H1 (cell line): Measurements from ENCODE around the gene PSIP1. TPM values are rescaled to one million over a fixed set of nuclear protein-coding genes. Genes with fewer than 3 reads are reported as not detected.

Source experiments
- ASH2L ChIP-seq: fragments of 200-600, 300-600 bp; sonication (generic); IDR thresholded peaks from one replicate; pipeline ENCODE4 v1.7.1; 2017; ENCODE audit warnings: low read length
- BACH1 ChIP-seq: IDR thresholded peaks from 2 replicates; pipeline ENCODE4 v1.6.1; 2012; ENCODE audit warnings: low read length, improper control_type of control experiment
- BCL11A ChIP-seq, 2 experiments: IDR thresholded peaks; one replicate each; pipeline ENCODE4 v1.6.1; 2011; ENCODE audit warnings: low read depth in 2 of 2, low read length in 2 of 2, mild to moderate bottlenecking in 2 of 2
- BRCA1 ChIP-seq: IDR thresholded peaks from 2 replicates; pipeline ENCODE4 v1.6.1; 2012; ENCODE audit warnings: low read depth, low read length, improper control_type of control experiment
- CREB1 ChIP-seq: IDR thresholded peaks from 2 replicates; pipeline ENCODE4 v1.6.1; 2012; ENCODE audit warnings: inconsistent platforms
- EP300 ChIP-seq, 2 experiments: IDR thresholded peaks; 1 replicate in 1 of 2; 2 replicates in 1 of 2; pipeline ENCODE4 v1.6.1; 2011 to 2012; ENCODE audit warnings: low read depth in 2 of 2, low read length in 2 of 2, mild to moderate bottlenecking in 2 of 2, borderline replicate concordance in 1 of 2, inconsistent platforms in 1 of 2, moderate library complexity in 1 of 2
- FOSL1 ChIP-seq: IDR thresholded peaks from 2 replicates; pipeline ENCODE4 v1.6.1; 2011; ENCODE audit warnings: mild to moderate bottlenecking, low read depth, low read length, moderate library complexity; ENCODE audit not compliant: insufficient read depth
- JUND ChIP-seq: IDR thresholded peaks from 2 replicates; pipeline ENCODE4 v1.6.1; 2011; ENCODE audit warnings: mild to moderate bottlenecking, improper control_type of control experiment, low read length
- POLR2A ChIP-seq, 2 experiments: IDR thresholded peaks; 1 replicate in 1 of 2; 2 replicates in 1 of 2; pipeline ENCODE4 v1.6.1; 2011; ENCODE audit warnings: low read depth in 2 of 2, low read length in 2 of 2, mild to moderate bottlenecking in 2 of 2; ENCODE audit errors: control extremely low read depth in 1 of 2
- RAD21 ChIP-seq, 2 experiments: IDR thresholded peaks in 1 of 2; conservative IDR thresholded peaks in 1 of 2; 2 replicates each; pipeline ENCODE4 v1.6.1; 2011; ENCODE audit warnings: low read depth in 2 of 2, low read length in 2 of 2, improper control_type of control experiment in 1 of 2, inconsistent platforms in 1 of 2, mild to moderate bottlenecking in 1 of 2, moderate library complexity in 1 of 2
- SIN3A ChIP-seq, 2 experiments: IDR thresholded peaks in 1 of 2; conservative IDR thresholded peaks in 1 of 2; 2 replicates each; pipeline ENCODE4 v1.6.1; 2011 to 2012; ENCODE audit warnings: low read length in 2 of 2, improper control_type of control experiment in 1 of 2, low read depth in 1 of 2, mild to moderate bottlenecking in 1 of 2
- SP1 ChIP-seq: IDR thresholded peaks from 2 replicates; pipeline ENCODE4 v1.6.1; 2011; ENCODE audit warnings: low read depth, low read length
- SP2 ChIP-seq: IDR thresholded peaks from 2 replicates; pipeline ENCODE4 v1.6.1; 2012; ENCODE audit warnings: mild to moderate bottlenecking, low read length, inconsistent platforms
- TAF1 ChIP-seq: IDR thresholded peaks from 2 replicates; pipeline ENCODE4 v1.6.1; 2011; ENCODE audit warnings: mild to moderate bottlenecking, low read depth, low read length
- TAF7 ChIP-seq: optimal IDR thresholded peaks from 2 replicates; pipeline ENCODE3; 2011; ENCODE audit warnings: low read depth, mild to moderate bottlenecking, inconsistent platforms, low read length, moderate library complexity, borderline replicate concordance
- polyA plus RNA-seq, 7 experiments: library from polyadenylated mRNA; depleted of rRNA in 3 of 7; stranded (reverse) in 5 of 7; unstranded in 2 of 7; fragments of >200 nt in 5 of 7; fragments of 200-250 nt in 2 of 7; gene quantifications; 1 replicate in 5 of 7; 2 replicates in 1 of 7; 4 replicates in 1 of 7; pipeline versions ENCODE4 v1.2.1 to v1.2.3, GENCODE V29; 2011 to 2013; ENCODE audit warnings: missing spikeins in 2 of 7, mixed read lengths in 2 of 7
- total RNA-seq: library from RNA; stranded (reverse); fragmentation: NEBNext Ultra II Directional; extraction: Animal tissue kit (Norgen Biotek cat#: 25700); gene quantifications from 2 replicates; pipeline ENCODE4 v1.2.1, GENCODE V29; 2021
- TF ChIP-seq, protein P1 (sequence below), 3 experiments: IDR thresholded peaks; 1 replicate in 2 of 3; 2 replicates in 1 of 3; pipeline versions ENCODE4 v1.5.1 to v1.6.1; 2011; ENCODE audit warnings: low read length in 3 of 3, mild to moderate bottlenecking in 3 of 3, inconsistent platforms in 2 of 3, low read depth in 1 of 3, moderate library complexity in 1 of 3; ENCODE audit not compliant: insufficient read depth in 1 of 3; ENCODE audit errors: control extremely low read depth in 1 of 3
- TF ChIP-seq, protein P2 (sequence below): IDR thresholded peaks from 2 replicates; pipeline ENCODE4 v1.6.1; 2012; ENCODE audit warnings: inconsistent platforms

Gene PSIP1
- total and polyA plus RNA-seq, 2 of the 8 experiments (the other 6 are each of a cell fraction or from before 2014, with no cell fraction given): 63.3 to 387 TPM

DNA sequence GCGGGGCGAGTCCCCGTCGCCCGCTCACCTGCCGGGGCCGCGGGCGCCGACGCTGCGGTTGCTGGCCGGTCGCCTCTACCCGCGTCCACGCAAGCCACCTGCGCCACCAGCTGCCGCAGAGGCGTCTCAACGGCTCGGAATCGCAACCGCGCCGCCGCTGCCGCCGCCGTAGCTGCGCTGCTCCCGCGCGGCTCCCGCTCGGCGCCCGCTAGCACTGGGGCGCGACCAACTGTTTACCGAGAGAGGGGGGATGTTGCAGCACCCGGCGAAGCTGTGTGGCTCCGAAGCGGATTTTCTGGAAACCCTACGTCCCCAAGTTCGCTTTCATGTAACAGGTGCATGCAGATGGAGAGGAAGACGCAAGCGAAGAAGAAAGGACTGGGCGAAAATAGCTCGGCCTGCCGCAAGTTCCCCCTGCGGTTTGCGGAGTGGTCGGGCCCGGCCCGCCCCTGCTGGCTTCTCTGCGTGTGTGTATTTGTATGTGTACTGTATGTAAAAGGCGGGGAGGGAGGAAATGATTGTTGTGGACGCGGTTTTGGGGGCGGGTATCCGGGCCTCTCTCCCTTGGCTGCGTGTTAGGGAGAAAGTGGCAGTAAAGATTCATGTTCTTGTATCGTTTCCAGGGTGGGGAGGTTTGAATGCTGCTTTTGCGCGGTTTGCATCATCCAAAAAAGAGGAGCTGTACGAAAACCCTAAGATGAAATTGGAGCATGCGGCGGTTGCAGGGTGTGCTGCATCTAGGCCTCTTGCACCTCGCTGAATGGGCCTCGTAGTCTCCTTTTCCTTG, at the start of gene PSIP1 (continued):
- TF ChIP-seq, protein P1, sequence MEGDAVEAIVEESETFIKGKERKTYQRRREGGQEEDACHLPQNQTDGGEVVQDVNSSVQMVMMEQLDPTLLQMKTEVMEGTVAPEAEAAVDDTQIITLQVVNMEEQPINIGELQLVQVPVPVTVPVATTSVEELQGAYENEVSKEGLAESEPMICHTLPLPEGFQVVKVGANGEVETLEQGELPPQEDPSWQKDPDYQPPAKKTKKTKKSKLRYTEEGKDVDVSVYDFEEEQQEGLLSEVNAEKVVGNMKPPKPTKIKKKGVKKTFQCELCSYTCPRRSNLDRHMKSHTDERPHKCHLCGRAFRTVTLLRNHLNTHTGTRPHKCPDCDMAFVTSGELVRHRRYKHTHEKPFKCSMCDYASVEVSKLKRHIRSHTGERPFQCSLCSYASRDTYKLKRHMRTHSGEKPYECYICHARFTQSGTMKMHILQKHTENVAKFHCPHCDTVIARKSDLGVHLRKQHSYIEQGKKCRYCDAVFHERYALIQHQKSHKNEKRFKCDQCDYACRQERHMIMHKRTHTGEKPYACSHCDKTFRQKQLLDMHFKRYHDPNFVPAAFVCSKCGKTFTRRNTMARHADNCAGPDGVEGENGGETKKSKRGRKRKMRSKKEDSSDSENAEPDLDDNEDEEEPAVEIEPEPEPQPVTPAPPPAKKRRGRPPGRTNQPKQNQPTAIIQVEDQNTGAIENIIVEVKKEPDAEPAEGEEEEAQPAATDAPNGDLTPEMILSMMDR (IDR thresholded peaks at IDR 0.05; ENCODE audit: control extremely low read depth in 1 of 3, insufficient read depth in 1 of 3, low read depth in 1 of 3, low read length in 3 of 3): 0 out of 4 replicates have a peak, but pooled peaks of 1 of the 3 experiments have one; percentile 1
- peak; percentile 79 to 81 for TF ChIP-seq POLR2A (IDR thresholded peaks at IDR 0.05; ENCODE audit: control extremely low read depth in 1 of 2, low read depth in 2 of 2, low read length in 2 of 2)
- TF ChIP-seq TAF1: peak; percentile 97
- peak; percentile 95 for TF ChIP-seq TAF7
- TF ChIP-seq BACH1: no peak
- peak; percentile 62; the same call in 1 of the 2 replicates for TF ChIP-seq CREB1
- TF ChIP-seq EP300 (IDR thresholded peaks at IDR 0.05; ENCODE audit: borderline replicate concordance in 1 of 2, low read depth in 2 of 2, low read length in 2 of 2): peak in 1 of 2 experiments; percentile 98; a peak in 2 of 3 replicates
- 0 out of 2 replicates have a peak, but pooled peaks have one; percentile 43 for TF ChIP-seq BRCA1
- TF ChIP-seq BCL11A (IDR thresholded peaks at IDR 0.05; ENCODE audit: low read depth in 2 of 2, low read length in 2 of 2): no peak
- TF ChIP-seq SIN3A (conservative IDR thresholded peaks at IDR 0.05 in 1 of 2, IDR thresholded peaks at IDR 0.05 in 1 of 2; ENCODE audit: low read depth in 1 of 2, low read length in 2 of 2): peak in 1 of 2 experiments; percentile 48; a peak in 1 of 4 replicates
- TF ChIP-seq, protein P2, sequence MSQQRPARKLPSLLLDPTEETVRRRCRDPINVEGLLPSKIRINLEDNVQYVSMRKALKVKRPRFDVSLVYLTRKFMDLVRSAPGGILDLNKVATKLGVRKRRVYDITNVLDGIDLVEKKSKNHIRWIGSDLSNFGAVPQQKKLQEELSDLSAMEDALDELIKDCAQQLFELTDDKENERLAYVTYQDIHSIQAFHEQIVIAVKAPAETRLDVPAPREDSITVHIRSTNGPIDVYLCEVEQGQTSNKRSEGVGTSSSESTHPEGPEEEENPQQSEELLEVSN: peak; percentile 14; the same call in 1 of the 2 replicates
- no peak for TF ChIP-seq SP2
- TF ChIP-seq JUND: peak; percentile 98
- TF ChIP-seq RAD21 (IDR thresholded peaks at IDR 0.05 in 1 of 2, conservative IDR thresholded peaks at IDR 0.05 in 1 of 2; ENCODE audit: low read depth in 2 of 2, low read length in 2 of 2): no peak
- no peak for TF ChIP-seq FOSL1
- TF ChIP-seq ASH2L: peak; percentile 90
- TF ChIP-seq SP1: peak; percentile 50; the same call in 1 of the 2 replicates
